ENCODE data around the gene STRIP2. TPM values are rescaled to one million over a fixed set of nuclear protein-coding genes. Genes with fewer than 3 reads are reported as not detected.
"Not testable (repeated sequence)": the region's sequence is repeated elsewhere in the genome, so short reads cannot be mapped to it uniquely, and the experiment has no call there.

The STRIP2 gene
- total RNA-seq, 4 donors from 2014 or later: 0.28 to 6.5 (median 0.50) TPM; not detected in 1

GRCh38 chr7:129401228-129401966, 32.8 kb upstream of the STRIP2 start:
- no peak for ATAC-seq (ENCODE audit: low FRiP score)

DNA sequence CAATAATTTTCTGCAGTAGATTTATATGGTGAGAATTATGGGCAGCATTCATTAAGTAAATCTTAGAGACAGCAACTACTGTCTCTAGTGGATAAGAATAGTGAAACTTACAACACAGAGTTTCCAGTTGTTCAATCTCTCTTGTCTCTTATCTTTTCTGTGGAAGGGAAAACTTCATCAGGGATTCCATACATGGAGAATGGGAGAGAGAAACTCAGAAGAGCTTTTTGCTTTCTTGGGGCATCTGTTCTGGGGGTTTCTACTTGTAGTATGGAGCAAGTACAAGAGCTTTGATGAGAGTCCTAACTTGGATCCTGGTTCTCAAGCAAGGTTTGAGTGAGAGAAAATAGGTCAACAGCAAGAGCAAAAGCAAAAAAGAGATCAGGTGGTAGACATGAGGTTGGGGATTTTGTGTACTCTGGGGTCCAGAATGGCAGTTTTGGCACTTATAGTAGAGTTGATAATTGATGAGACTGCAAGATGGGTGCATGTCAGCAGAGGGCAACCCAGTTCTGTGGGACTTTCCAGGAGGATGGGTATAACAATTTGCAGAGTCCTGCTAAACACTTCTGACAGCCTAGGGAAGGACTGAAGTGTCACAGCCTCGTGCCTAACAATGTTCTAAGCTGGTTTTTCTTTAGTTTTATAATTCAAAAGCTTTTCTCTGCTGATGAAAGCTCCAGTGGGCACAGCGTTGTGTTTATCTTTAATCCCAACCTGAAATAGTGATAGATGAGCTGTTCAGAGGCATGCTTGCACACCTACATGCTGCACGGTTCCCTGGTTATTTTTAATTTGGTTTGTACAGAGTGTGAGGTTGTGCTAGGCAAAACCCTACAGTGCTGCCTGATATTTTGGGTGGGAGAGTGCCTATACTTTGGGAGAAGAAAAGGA, 32.0 kb upstream of the STRIP2 start:
- no peak for ATAC-seq (ENCODE audit: low FRiP score)
- TF ChIP-seq, protein P1, sequence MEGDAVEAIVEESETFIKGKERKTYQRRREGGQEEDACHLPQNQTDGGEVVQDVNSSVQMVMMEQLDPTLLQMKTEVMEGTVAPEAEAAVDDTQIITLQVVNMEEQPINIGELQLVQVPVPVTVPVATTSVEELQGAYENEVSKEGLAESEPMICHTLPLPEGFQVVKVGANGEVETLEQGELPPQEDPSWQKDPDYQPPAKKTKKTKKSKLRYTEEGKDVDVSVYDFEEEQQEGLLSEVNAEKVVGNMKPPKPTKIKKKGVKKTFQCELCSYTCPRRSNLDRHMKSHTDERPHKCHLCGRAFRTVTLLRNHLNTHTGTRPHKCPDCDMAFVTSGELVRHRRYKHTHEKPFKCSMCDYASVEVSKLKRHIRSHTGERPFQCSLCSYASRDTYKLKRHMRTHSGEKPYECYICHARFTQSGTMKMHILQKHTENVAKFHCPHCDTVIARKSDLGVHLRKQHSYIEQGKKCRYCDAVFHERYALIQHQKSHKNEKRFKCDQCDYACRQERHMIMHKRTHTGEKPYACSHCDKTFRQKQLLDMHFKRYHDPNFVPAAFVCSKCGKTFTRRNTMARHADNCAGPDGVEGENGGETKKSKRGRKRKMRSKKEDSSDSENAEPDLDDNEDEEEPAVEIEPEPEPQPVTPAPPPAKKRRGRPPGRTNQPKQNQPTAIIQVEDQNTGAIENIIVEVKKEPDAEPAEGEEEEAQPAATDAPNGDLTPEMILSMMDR (IDR thresholded peaks at IDR 0.05): no peak
- DNase-seq (ENCODE audit: low spot score): no peak

More at GRCh38 chr7:129401228-129401966, 32.8 kb upstream of the STRIP2 start:
- TF ChIP-seq, protein P1 (IDR thresholded peaks at IDR 0.05): no peak
- no peak for DNase-seq (ENCODE audit: low spot score)

- DNase-seq (ENCODE audit: low spot score) (no peak), ATAC-seq (ENCODE audit: low FRiP score) (no peak)
- TF ChIP-seq, protein P1 (IDR thresholded peaks at IDR 0.05): no peak
These were observed 28.7 kb upstream of the STRIP2 start for GRCh38 chr7:129405527-129405926.

GRCh38 chr7:129410238-129410637, 24.0 kb upstream of the STRIP2 start:
- ATAC-seq (ENCODE audit: low FRiP score): not testable (repeated sequence)

DNA sequence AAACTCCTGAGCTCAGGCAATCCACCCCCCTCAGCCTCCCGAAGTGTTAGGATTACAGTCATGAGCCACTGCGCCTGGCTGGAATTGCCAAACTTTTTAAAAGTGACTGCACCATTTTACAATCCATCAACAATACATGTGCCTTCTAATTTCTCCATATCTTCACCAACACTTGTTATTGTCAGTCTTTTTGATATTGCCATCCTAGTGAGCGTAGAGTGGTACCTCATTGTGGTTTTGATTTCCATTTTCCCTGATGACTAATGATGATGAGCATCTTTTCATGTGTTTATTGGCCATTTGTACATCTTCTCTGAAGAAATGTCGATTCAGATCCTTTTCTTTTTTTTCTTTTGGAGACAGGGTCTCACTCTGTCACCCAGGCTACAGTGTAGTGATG, 21.7 kb upstream of the STRIP2 start:
- TF ChIP-seq, protein P1 (IDR thresholded peaks at IDR 0.05): no peak
- ATAC-seq (ENCODE audit: low FRiP score) (no peak), DNase-seq (ENCODE audit: low spot score) (no peak)

More at GRCh38 chr7:129410238-129410637, 24.0 kb upstream of the STRIP2 start:
- not testable (repeated sequence) for DNase-seq (ENCODE audit: low spot score)

DNA sequence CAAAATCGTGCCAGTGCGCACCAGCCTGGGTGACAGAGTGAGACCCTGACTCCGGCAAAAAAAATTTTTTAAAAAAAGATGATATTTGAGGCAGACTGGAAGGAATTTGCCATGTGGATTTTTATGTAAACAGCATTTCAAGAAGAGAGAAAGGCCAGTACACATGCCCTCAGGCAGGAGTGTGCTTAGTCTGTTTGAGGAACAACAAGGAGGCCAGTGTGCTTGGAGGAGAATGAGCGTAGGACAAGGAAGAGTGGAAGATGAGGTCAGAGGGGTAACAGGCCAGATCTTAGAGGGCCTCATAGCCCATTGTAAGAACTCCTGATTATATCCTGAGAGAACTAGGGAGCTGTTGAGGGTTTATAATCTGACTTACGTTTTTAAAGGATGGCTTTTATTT, 17.2 kb upstream of the STRIP2 start:
- no peak for DNase-seq (ENCODE audit: low spot score)
- no peak for ATAC-seq (ENCODE audit: low FRiP score)
- TF ChIP-seq, protein P1 (IDR thresholded peaks at IDR 0.05): no peak

- TF ChIP-seq, protein P1 (IDR thresholded peaks at IDR 0.05): no peak
- ATAC-seq (ENCODE audit: low FRiP score) (no peak), DNase-seq (ENCODE audit: low spot score) (no peak)
These were observed 12.4 kb upstream of the STRIP2 start for GRCh38 chr7:129421717-129422250.

All from omental fat pad (tissue), 4 donors.